Measurements from ENCODE around the gene INAFM2. TPM values are rescaled to one million over a fixed set of nuclear protein-coding genes. Genes with fewer than 3 reads are reported as not detected.

Gene INAFM2
- total and polyA plus RNA-seq, 9 of the 15 experiments (the other 6 are each of a cell fraction or from before 2014, with no cell fraction given): 11.8 to 43.1 (median 27.2) TPM

GRCh38 chr15:40282147-40282868 lies 41.2 kb upstream of the INAFM2 start (continued):
- TF ChIP-seq, protein P1, sequence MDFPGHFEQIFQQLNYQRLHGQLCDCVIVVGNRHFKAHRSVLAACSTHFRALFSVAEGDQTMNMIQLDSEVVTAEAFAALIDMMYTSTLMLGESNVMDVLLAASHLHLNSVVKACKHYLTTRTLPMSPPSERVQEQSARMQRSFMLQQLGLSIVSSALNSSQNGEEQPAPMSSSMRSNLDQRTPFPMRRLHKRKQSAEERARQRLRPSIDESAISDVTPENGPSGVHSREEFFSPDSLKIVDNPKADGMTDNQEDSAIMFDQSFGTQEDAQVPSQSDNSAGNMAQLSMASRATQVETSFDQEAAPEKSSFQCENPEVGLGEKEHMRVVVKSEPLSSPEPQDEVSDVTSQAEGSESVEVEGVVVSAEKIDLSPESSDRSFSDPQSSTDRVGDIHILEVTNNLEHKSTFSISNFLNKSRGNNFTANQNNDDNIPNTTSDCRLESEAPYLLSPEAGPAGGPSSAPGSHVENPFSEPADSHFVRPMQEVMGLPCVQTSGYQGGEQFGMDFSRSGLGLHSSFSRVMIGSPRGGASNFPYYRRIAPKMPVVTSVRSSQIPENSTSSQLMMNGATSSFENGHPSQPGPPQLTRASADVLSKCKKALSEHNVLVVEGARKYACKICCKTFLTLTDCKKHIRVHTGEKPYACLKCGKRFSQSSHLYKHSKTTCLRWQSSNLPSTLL (IDR thresholded peaks at IDR 0.05): no peak
- TF ChIP-seq EP300 (IDR thresholded peaks at IDR 0.05; ENCODE audit: low read length): no peak
- TF ChIP-seq NR2C1 (IDR thresholded peaks at IDR 0.05): no peak
- TF ChIP-seq NR2C1 (tag; IDR thresholded peaks at IDR 0.05): no peak
- TF ChIP-seq, protein P2, sequence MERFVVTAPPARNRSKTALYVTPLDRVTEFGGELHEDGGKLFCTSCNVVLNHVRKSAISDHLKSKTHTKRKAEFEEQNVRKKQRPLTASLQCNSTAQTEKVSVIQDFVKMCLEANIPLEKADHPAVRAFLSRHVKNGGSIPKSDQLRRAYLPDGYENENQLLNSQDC (CRISPR knock-in tag; IDR thresholded peaks at IDR 0.05): no peak
- no peak for TF ChIP-seq ERF (CRISPR knock-in tag; IDR thresholded peaks at IDR 0.05)
- TF ChIP-seq ZNF224 (CRISPR knock-in tag; IDR thresholded peaks at IDR 0.05): no peak
- no peak for TF ChIP-seq POLR3A (IDR thresholded peaks at IDR 0.05; ENCODE audit: borderline replicate concordance, extremely low read depth, insufficient read depth, insufficient read length)
- TF ChIP-seq SIRT6 (IDR thresholded peaks at IDR 0.05; ENCODE audit: low read depth, low read length): no peak
- TF ChIP-seq ZNF174 (CRISPR knock-in tag; IDR thresholded peaks at IDR 0.05): no peak
- TF ChIP-seq ZZZ3 (IDR thresholded peaks at IDR 0.05): no peak
- no peak for TF ChIP-seq TCF3 (CRISPR knock-in tag; IDR thresholded peaks at IDR 0.05)
- TF ChIP-seq, protein P3, sequence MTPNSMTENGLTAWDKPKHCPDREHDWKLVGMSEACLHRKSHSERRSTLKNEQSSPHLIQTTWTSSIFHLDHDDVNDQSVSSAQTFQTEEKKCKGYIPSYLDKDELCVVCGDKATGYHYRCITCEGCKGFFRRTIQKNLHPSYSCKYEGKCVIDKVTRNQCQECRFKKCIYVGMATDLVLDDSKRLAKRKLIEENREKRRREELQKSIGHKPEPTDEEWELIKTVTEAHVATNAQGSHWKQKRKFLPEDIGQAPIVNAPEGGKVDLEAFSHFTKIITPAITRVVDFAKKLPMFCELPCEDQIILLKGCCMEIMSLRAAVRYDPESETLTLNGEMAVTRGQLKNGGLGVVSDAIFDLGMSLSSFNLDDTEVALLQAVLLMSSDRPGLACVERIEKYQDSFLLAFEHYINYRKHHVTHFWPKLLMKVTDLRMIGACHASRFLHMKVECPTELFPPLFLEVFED (CRISPR knock-in tag; conservative IDR thresholded peaks at IDR 0.05): no peak
- no peak for TF ChIP-seq ELK3 (CRISPR knock-in tag; IDR thresholded peaks at IDR 0.05)
- no peak for TF ChIP-seq SOX6 (IDR thresholded peaks at IDR 0.05)
- peak; percentile 72; the same call in 1 of the 2 replicates for TF ChIP-seq ZNF263 (CRISPR knock-in tag; IDR thresholded peaks at IDR 0.05; ENCODE audit: borderline replicate concordance)
- TF ChIP-seq POLR2AphosphoS5 (IDR thresholded peaks at IDR 0.05; ENCODE audit: control insufficient read depth, insufficient read depth, low read depth, low read length): no peak
- TF ChIP-seq RBFOX2 (IDR thresholded peaks at IDR 0.05; ENCODE audit: low read depth, low read length): peak; percentile 67
- TF ChIP-seq ZKSCAN3 (CRISPR knock-in tag; IDR thresholded peaks at IDR 0.05): no peak
- no peak for TF ChIP-seq STAT5A (IDR thresholded peaks at IDR 0.05; ENCODE audit: borderline replicate concordance, low read length)
- no peak for TF ChIP-seq TRIM28 (IDR thresholded peaks at IDR 0.05)
- TF ChIP-seq OTX1 (CRISPR knock-in tag; IDR thresholded peaks at IDR 0.05): no peak
- peak in 1 of 2 experiments; percentile 76; a peak in 2 of 4 replicates for TF ChIP-seq TEAD1 (CRISPR knock-in tag; IDR thresholded peaks at IDR 0.05)
- TF ChIP-seq CBX8 (IDR thresholded peaks at IDR 0.05; ENCODE audit: borderline replicate concordance, extremely low read depth, low read depth, low read length, poor library complexity, severe bottlenecking): no peak
- TF ChIP-seq TAF1 (IDR thresholded peaks at IDR 0.05; ENCODE audit: control insufficient read depth, extremely low read depth, insufficient read depth, low read length, severe bottlenecking): no peak
- TF ChIP-seq ZNF124 (CRISPR knock-in tag; IDR thresholded peaks at IDR 0.05): no peak

All from K562 (cell line).